HCT116 (cell line): Measurements from ENCODE around the gene PKD2L1. TPM values are rescaled to one million over a fixed set of nuclear protein-coding genes. Genes with fewer than 3 reads are reported as not detected.

ENCODE experiments used
- ATAC-seq: fragments of 200-7000 bp; cut with Tn5 transposase; 2 replicates; pipeline ENCODE4 v1.9.1; 2020; ENCODE audit warnings: mild to moderate bottlenecking, moderate library complexity
- BruUV-seq: library from RNA; stranded (reverse); fragments of 400-500 nt; replicated peaks from 2 replicates; lab custom pipeline; 2021; lab: Mats Ljungman, UMichigan
- CTCF ChIA-PET: fragments of 300-600 bp; sonication (Branson Sonifier 250); formaldehyde crosslinking; loops from one replicate; lab custom pipeline; 2021; ENCODE audit warnings: antibody characterized with exemption; lab: Charles Lee
- POLR2A ChIA-PET: fragments of 300-600, 350-600 bp; sonication (Branson Sonifier 250); formaldehyde crosslinking; loops from one replicate; lab custom pipeline; 2021; ENCODE audit warnings: antibody characterized with exemption; lab: Charles Lee
- RAD21 ChIA-PET, 2 experiments: fragments of 300-600 bp; sonication (Branson Sonifier 250); formaldehyde crosslinking; loops; one replicate each; lab custom pipeline; 2023; ENCODE audit warnings: low total read pairs in 2 of 2; ENCODE audit not compliant: uncharacterized antibody in 2 of 2, unreplicated experiment in 2 of 2, low non-redundant PET in 1 of 2; lab: Charles Lee
- DNase-seq: peaks from one replicate; pipeline ENCODE4 v3.0.0-alpha.2; 2010; ENCODE audit warnings: low read depth, low spot score
- H2AFZ ChIP-seq: fragments of 200-600 bp; shearing (Covaris generic), sonication (generic); 2 replicates; pipeline ENCODE4 v1.6.1; 2017; ENCODE audit warnings: low read depth, mixed run types, mixed read lengths, antibody characterized with exemption, low read length; ENCODE audit not compliant: poor library complexity, severe bottlenecking
- H3K27ac ChIP-seq: 2 replicates; pipeline ENCODE4 v1.5.1; 2012; ENCODE audit warnings: low read depth, low read length
- H3K27me3 ChIP-seq: fragments of 200-600 bp; sonication (generic); 2 replicates; pipeline ENCODE4 v1.6.1; 2016; ENCODE audit warnings: mixed run types, low read length, mixed read lengths; ENCODE audit not compliant: insufficient read depth
- H3K36me3 ChIP-seq, 2 experiments: fragments of 200-500 bp in 1 of 2; fragments of 200-600 bp in 1 of 2; sonication (Bioruptor generic) in 1 of 2; sonication (generic) in 1 of 2; 2 replicates each; pipeline versions ENCODE4 v1.5.1 to v1.6.1; 2014 to 2016; ENCODE audit warnings: low read length in 2 of 2, inconsistent platforms in 1 of 2, mixed read lengths in 1 of 2, mixed run types in 1 of 2; ENCODE audit not compliant: insufficient read depth in 2 of 2, control insufficient read depth in 1 of 2
- H3K4me1 ChIP-seq, 2 experiments: fragments of 200-600 bp in 1 of 2; sonication (generic) in 1 of 2; 2 replicates each; pipeline versions ENCODE4 v1.5.1 to v1.6.1; 2012 to 2017; ENCODE audit warnings: low read length in 2 of 2, inconsistent platforms in 1 of 2, mild to moderate bottlenecking in 1 of 2, mixed read lengths in 1 of 2, mixed run types in 1 of 2, moderate library complexity in 1 of 2; ENCODE audit not compliant: insufficient read depth in 2 of 2, control insufficient read depth in 1 of 2
- H3K4me2 ChIP-seq: fragments of 200-600 bp; sonication (generic); 2 replicates; pipeline ENCODE4 v1.6.1; 2017; ENCODE audit warnings: mixed run types, low read length, mixed read lengths
- H3K4me3 ChIP-seq, 2 experiments: fragments of 200-600 bp in 1 of 2; sonication (generic) in 1 of 2; replicated peaks in 1 of 2; 2 replicates each; pipeline ENCODE4 v1.5.1; 2011 to 2016; ENCODE audit warnings: low read length in 2 of 2, control low read depth in 1 of 2, low read depth in 1 of 2, mild to moderate bottlenecking in 1 of 2, mixed read lengths in 1 of 2, mixed run types in 1 of 2
- H3K79me2 ChIP-seq: fragments of 200-600 bp; sonication (generic); 2 replicates; pipeline ENCODE4 v1.6.1; 2017; ENCODE audit warnings: mild to moderate bottlenecking, mixed run types, low read length, moderate library complexity, mixed read lengths; ENCODE audit not compliant: insufficient read depth
- H3K9ac ChIP-seq: fragments of 200-600 bp; sonication (generic); 2 replicates; pipeline ENCODE4 v1.6.1; 2016; ENCODE audit warnings: low read length, mixed read lengths
- H3K9me2 ChIP-seq: fragments of 200-600 bp; sonication (generic), shearing (Covaris generic); 2 replicates; pipeline ENCODE4 v1.6.1; 2017; ENCODE audit warnings: mixed run types, mild to moderate bottlenecking, moderate library complexity; ENCODE audit not compliant: insufficient read depth
- H3K9me3 ChIP-seq, 2 experiments: fragments of 200-500 bp in 1 of 2; fragments of 200-600 bp in 1 of 2; sonication (Bioruptor generic) in 1 of 2; sonication (generic) in 1 of 2; 2 replicates each; pipeline ENCODE4 v1.6.1; 2014 to 2017; ENCODE audit warnings: low read length in 2 of 2, mixed read lengths in 2 of 2, inconsistent platforms in 1 of 2, low read depth in 1 of 2, mild to moderate bottlenecking in 1 of 2, mixed run types in 1 of 2, moderate library complexity in 1 of 2; ENCODE audit not compliant: control insufficient read depth in 1 of 2, insufficient read depth in 1 of 2
- H4K20me1 ChIP-seq: fragments of 200-600 bp; sonication (generic), shearing (Covaris generic); 2 replicates; pipeline ENCODE4 v1.6.1; 2017; ENCODE audit warnings: mixed run types, mild to moderate bottlenecking, moderate library complexity; ENCODE audit not compliant: insufficient read depth
- CBX3 ChIP-seq: IDR thresholded peaks from 2 replicates; pipeline ENCODE4 v1.6.1; 2012; ENCODE audit warnings: low read depth
- CEBPB ChIP-seq: IDR thresholded peaks from 2 replicates; pipeline ENCODE4 v1.6.1; 2012; ENCODE audit warnings: low read depth
- CTCF ChIP-seq, 3 experiments: fragments of 200-600 bp in 1 of 3; sonication (generic) in 1 of 3; IDR thresholded peaks in 2 of 3; conservative IDR thresholded peaks in 1 of 3; 2 replicates each; pipeline ENCODE4 v1.5.1; 2012 to 2017; ENCODE audit warnings: low read depth in 2 of 3, low read length in 2 of 3, antibody characterized with exemption in 1 of 3, borderline replicate concordance in 1 of 3, control low read depth in 1 of 3, mild to moderate bottlenecking in 1 of 3, mixed read lengths in 1 of 3, mixed run types in 1 of 3, moderate library complexity in 1 of 3; ENCODE audit not compliant: insufficient read depth in 1 of 3
- EGR1 ChIP-seq: IDR thresholded peaks from 2 replicates; pipeline ENCODE4 v1.6.1; 2012; ENCODE audit warnings: low read depth
- EZH2phosphoT487 ChIP-seq: fragments of 200-600 bp; IDR thresholded peaks from 2 replicates; pipeline ENCODE4 v1.6.1; 2018; ENCODE audit warnings: antibody characterized with exemption, borderline replicate concordance
- JUND ChIP-seq: IDR thresholded peaks from 2 replicates; pipeline ENCODE4 v1.6.1; 2012
- POLR2A ChIP-seq: IDR thresholded peaks from 2 replicates; pipeline ENCODE4 v1.7.0; 2011; ENCODE audit warnings: borderline replicate concordance; ENCODE audit not compliant: insufficient read depth, insufficient read length; ENCODE audit errors: extremely low read depth
- POLR2AphosphoS5 ChIP-seq: IDR thresholded peaks from 2 replicates; pipeline ENCODE4 v1.6.1; 2011; ENCODE audit warnings: mild to moderate bottlenecking, low read depth, low read length, moderate library complexity
- RAD21 ChIP-seq: IDR thresholded peaks from 2 replicates; pipeline ENCODE4 v1.6.1; 2012; ENCODE audit warnings: low read depth, mild to moderate bottlenecking
- SIN3A ChIP-seq: IDR thresholded peaks from 2 replicates; pipeline ENCODE4 v1.6.1; 2012; ENCODE audit warnings: low read depth
- SRF ChIP-seq: IDR thresholded peaks from 2 replicates; pipeline ENCODE4 v1.6.1; 2012; ENCODE audit warnings: low read depth
- TCF7L2 ChIP-seq: IDR thresholded peaks from 2 replicates; pipeline ENCODE4 v1.7.0; 2011; ENCODE audit warnings: borderline replicate concordance, inconsistent platforms; ENCODE audit not compliant: insufficient read depth, insufficient read length; ENCODE audit errors: extremely low read depth
- YY1 ChIP-seq: IDR thresholded peaks from 2 replicates; pipeline ENCODE4 v1.6.1; 2011; ENCODE audit warnings: low read length, low read depth, moderate library complexity, mild to moderate bottlenecking; ENCODE audit not compliant: insufficient replicate concordance; ENCODE audit errors: extremely low read depth
- ZBTB33 ChIP-seq: IDR thresholded peaks from 2 replicates; pipeline ENCODE4 v1.6.1; 2011; ENCODE audit warnings: mild to moderate bottlenecking, low read length, moderate library complexity; ENCODE audit not compliant: insufficient replicate concordance; ENCODE audit errors: extremely low read depth
- ZFX ChIP-seq: fragments of 450-650 bp; IDR thresholded peaks from 2 replicates; pipeline ENCODE4 v1.6.1; 2017
- ZNF274 ChIP-seq: fragments of 200-500 bp; sonication (Bioruptor generic); IDR thresholded peaks from 2 replicates; pipeline ENCODE4 v1.6.1; 2014; ENCODE audit warnings: mild to moderate bottlenecking, low read depth, low read length, inconsistent platforms
- intact Hi-C: fragments of 100-400 bp; cut with micrococcal nuclease; formaldehyde crosslinking; loops from 2 replicates; pipeline ENCODE4 v1.10.0; 2022
- total RNA-seq: library from RNA; stranded (reverse); gene quantifications from one replicate; pipeline ENCODE4 v1.2.1, GENCODE V29; 2021; ENCODE audit not compliant: unreplicated experiment
- TF ChIP-seq, protein P1 (sequence below): IDR thresholded peaks from 2 replicates; pipeline ENCODE4 v1.6.1; 2012

Gene PKD2L1
- total RNA-seq, 1 experiment from 2014 or later = 0.17 TPM

- Histone ChIP-seq H3K4me2 (no peak overlapping the region), H3K4me1 (no peaks in the 10 kb centered on the region), H3K9ac (no peak overlapping the region), H3K9me2 (no peaks in the 10 kb centered on the region), H3K36me3 (no peaks in the 10 kb centered on the region), H4K20me1 (no peaks in the 10 kb centered on the region), H3K79me2 (no peaks in the 10 kb centered on the region), H2AFZ (no peak overlapping the region), H3K4me3 (no peak overlapping the region), H3K27me3 (peaks cover 55% of the 10 kb centered on the region; the same call in 1 of the 2 replicates), H3K27ac (no peak overlapping the region), H3K9me3 (no peaks in the 10 kb centered on the region)
- no peak for ATAC-seq
- DNase-seq = no peak
- ChIA-PET POLR2A (interaction anchor here (0.6 kb wide), 1 partner anchor 509 kb away, joined by 3 read pairs; no protein-coding TSS in a partner anchor), RAD21 (no interaction called here), CTCF (no interaction called here)
- BruUV-seq = no TSS peak
- TF ChIP-seq EZH2phosphoT487 = no peak
- no peak for TF ChIP-seq SIN3A
- TF ChIP-seq EGR1 = no peak
- no peak for TF ChIP-seq SRF
- no peak for TF ChIP-seq JUND
- TF ChIP-seq POLR2AphosphoS5 = no peak
- no peak for TF ChIP-seq ZNF274
- TF ChIP-seq POLR2A = no peak
- TF ChIP-seq YY1 = no peak
- TF ChIP-seq TCF7L2 = no peak
- TF ChIP-seq CTCF (IDR thresholded peaks at IDR 0.05 in 2 of 3, conservative IDR thresholded peaks at IDR 0.05 in 1 of 3; ENCODE audit: borderline replicate concordance in 1 of 3, insufficient read depth in 1 of 3, low read depth in 2 of 3, low read length in 2 of 3) = no peak
- no peak for TF ChIP-seq CEBPB
- TF ChIP-seq RAD21 = no peak
- TF ChIP-seq ZFX = no peak
- TF ChIP-seq CBX3 = no peak
- TF ChIP-seq, protein P1, sequence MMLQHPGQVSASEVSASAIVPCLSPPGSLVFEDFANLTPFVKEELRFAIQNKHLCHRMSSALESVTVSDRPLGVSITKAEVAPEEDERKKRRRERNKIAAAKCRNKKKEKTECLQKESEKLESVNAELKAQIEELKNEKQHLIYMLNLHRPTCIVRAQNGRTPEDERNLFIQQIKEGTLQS = no peak
- TF ChIP-seq ZBTB33 = no peak
- intact Hi-C loops = no loop called here
Observed at GRCh38 chr10:100327007-100327717, 2.9 kb downstream of the PKD2L1 start.
